Activated naive CD4-positive, alpha-beta T cell treated with anti-CD3 and anti-CD28 coated beads, Interleukin-2, amount 50 U/mL, for 24 hours (primary cell): Measurements from ENCODE around the gene BCAR3.

Source experiments
- H3K27ac Mint-ChIP-seq: one replicate; pipeline ENCODE4 v1.8.0; 2021; ENCODE audit warnings: mild to moderate bottlenecking, mixed read lengths
- H3K27me3 Mint-ChIP-seq: one replicate; pipeline ENCODE4 v1.8.0; 2021; ENCODE audit warnings: mixed read lengths
- H3K36me3 Mint-ChIP-seq: one replicate; pipeline ENCODE4 v1.8.0; 2021; ENCODE audit warnings: mixed read lengths
- H3K4me1 Mint-ChIP-seq: one replicate; pipeline ENCODE4 v1.8.0; 2021; ENCODE audit warnings: mixed read lengths
- H3K4me3 Mint-ChIP-seq: one replicate; pipeline ENCODE4 v1.8.0; 2021; ENCODE audit warnings: mild to moderate bottlenecking, mixed read lengths
- H3K9me3 Mint-ChIP-seq: one replicate; pipeline ENCODE4 v1.8.0; 2021; ENCODE audit warnings: mixed read lengths

The BCAR3 gene

DNA sequence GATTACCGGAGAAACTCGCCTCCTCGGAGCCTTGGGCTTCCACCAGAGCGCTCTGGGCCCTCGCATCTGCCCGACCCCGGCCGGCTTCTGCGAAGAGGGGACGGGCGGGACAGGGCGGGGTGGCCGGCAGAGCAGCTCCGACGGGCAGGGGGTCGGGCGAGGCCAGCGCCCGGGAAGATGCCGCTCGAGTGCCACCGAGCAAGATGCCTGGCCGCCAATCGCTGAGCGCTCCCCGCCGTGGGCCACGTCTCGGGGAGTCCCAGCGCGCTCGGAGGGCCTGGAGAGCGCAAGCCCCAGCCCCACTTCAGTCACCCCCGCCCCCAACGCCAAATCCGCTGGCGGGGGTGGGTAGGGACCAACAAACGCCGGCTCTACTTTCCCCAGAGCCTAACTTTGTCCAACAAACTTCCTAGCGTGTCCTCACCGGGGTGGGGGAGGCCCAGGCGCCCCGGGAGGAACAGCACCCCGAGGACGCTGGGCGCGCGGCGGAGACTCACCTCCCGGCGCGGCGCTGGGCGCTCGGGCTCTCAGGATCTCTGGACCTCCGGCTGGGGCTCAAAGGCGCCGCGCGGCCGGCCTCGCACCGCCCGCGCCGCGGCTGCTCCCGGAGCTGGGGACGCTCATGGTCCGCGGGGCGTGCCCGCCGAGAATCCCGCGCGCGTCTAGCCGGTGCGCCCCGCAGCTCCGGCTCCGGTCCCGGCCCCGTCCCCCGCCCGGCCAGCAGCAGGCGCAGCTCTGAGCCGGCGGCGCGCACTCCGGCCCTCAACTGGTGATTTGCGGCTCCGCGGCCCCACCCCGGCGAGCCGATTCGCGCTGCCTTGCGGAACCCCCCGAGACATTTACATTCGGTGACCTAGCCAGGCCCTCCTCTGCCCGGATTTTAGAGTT is at the start of gene BCAR3:
TSS of gene BCAR3 (minus strand) at position 737 of the 888 bp plus-strand sequence. CDS start 6,907 bp downstream, outside the sequence.
- H3K9me3 Mint-ChIP-seq, result no peaks in the 10 kb centered on the region
- no peak within 1 kb of the TSS for H3K27ac Mint-ChIP-seq
- H3K36me3 Mint-ChIP-seq, result no peaks in the 10 kb centered on the region
- peak within 1 kb of the TSS; percentile 79 for H3K4me3 Mint-ChIP-seq
- peaks cover 40% of the 10 kb centered on the region for H3K27me3 Mint-ChIP-seq
- H3K4me1 Mint-ChIP-seq, result peaks cover 11% of the 10 kb centered on the region

DNA sequence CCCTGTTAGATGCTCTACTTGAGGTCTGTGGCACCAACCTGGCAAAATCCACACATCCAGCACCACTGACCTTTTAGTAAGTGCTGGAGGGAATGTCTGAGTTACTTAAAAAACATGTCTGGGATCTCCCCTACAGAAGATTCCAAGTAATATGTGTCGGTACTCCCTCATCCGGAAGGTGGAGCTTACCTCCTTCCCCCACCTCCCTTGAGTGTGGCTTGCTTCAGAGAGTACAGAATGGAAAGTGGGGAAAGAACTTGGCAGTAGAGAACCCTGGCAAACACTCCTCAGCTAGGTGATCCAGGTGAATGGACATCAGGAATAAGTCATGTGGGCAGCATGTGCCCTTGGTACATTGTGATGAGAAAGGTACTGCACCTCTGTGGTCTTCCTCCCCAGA is 49.0 kb upstream of the BCAR3 start:
- Mint-ChIP-seq H3K9me3 (no peaks in the 10 kb centered on the region), H3K4me1 (no peaks in the 10 kb centered on the region), H3K27ac (no peak overlapping the region)

DNA sequence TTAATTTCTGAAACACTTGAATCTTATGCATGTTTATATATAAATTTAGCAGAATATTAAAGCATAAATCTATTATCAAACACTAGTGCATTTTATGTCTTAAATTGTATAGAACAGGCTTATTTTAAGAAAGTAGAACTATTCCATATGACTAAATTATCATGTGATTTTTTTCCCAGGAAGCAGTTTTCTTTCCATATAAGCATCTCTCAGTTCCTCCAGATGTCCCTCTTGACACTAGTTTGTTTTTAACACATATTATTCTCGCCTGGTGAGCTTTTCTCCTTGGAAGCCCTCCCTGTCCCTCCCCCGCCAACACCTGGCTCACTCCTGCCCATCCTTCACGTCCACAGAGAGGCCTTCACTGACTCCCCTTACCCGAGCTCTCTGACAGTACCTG is 48.3 kb upstream of the BCAR3 start:
- H3K9me3 Mint-ChIP-seq, result no peaks in the 10 kb centered on the region
- no peaks in the 10 kb centered on the region for H3K4me1 Mint-ChIP-seq
- H3K36me3 Mint-ChIP-seq, result no peaks in the 10 kb centered on the region
- H3K4me3 Mint-ChIP-seq, result no peak overlapping the region
- no peak overlapping the region for H3K27ac Mint-ChIP-seq
- no peaks in the 10 kb centered on the region for H3K27me3 Mint-ChIP-seq

More for the DNA sequence above, 49.0 kb upstream of the BCAR3 start:
- H3K4me3 Mint-ChIP-seq, result no peak overlapping the region
- H3K27me3 Mint-ChIP-seq, result no peaks in the 10 kb centered on the region
- no peaks in the 10 kb centered on the region for H3K36me3 Mint-ChIP-seq

DNA sequence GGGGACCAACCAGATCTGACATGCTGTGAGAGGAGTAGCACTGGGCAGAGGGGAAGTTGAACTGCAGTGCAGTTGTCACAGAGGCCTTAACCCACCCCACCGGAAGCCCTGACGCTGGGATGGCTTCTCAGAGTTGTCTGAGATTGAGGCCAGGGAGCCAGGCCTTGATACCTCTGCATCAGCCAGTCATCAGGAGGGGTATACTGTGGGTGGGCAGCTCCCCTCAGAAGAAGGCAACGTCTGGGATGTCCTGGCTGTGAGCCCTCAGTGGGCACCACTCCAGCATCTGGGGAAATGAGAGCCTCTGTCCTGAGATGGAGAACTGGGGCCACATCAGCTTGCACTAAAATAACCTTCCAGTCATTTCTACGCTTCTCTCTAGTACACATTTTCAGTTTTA is 47.9 kb upstream of the BCAR3 start:
- H3K27me3 Mint-ChIP-seq, result no peaks in the 10 kb centered on the region

DNA sequence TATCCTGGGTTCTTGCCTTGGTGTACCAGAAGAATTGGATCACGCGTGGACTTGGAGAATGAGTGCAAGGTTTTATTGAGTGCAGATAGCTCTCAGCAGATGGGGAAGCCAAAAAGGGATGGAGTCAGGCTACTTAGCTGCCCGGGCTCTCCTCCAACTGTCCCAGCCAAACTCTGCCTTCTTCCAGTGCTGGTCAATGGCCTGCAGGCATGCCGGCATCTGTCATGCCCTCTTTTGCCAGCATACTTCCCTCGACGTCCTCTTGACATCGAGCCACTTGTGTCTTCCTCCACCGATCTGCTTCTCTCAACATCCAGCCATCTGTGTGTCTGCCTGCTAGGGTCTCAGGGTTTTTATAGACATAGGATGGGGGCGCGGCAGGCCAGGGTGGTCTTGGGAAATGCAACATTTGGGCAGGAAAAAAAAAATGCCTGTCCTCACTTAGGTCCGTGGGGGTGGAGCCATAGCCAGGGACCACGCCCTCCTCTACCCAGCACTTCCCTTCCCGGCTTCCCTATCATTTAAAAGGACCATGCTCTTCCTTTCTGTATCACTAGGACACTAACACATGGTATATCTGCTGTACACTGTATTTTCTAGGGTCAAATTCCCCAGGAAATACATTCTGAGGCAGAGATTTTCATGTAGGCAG is 47.0 kb upstream of the BCAR3 start:
- H3K4me1 Mint-ChIP-seq, result no peaks in the 10 kb centered on the region
- H3K4me3 Mint-ChIP-seq, result no peak overlapping the region
- no peaks in the 10 kb centered on the region for H3K36me3 Mint-ChIP-seq
- no peak overlapping the region for H3K27ac Mint-ChIP-seq
- H3K9me3 Mint-ChIP-seq, result no peaks in the 10 kb centered on the region
- no peaks in the 10 kb centered on the region for H3K27me3 Mint-ChIP-seq

More for the DNA sequence above, 47.9 kb upstream of the BCAR3 start:
- no peaks in the 10 kb centered on the region for H3K4me1 Mint-ChIP-seq
- H3K36me3 Mint-ChIP-seq, result no peaks in the 10 kb centered on the region
- H3K27ac Mint-ChIP-seq, result no peak overlapping the region
- H3K9me3 Mint-ChIP-seq, result no peaks in the 10 kb centered on the region
- no peak overlapping the region for H3K4me3 Mint-ChIP-seq

DNA sequence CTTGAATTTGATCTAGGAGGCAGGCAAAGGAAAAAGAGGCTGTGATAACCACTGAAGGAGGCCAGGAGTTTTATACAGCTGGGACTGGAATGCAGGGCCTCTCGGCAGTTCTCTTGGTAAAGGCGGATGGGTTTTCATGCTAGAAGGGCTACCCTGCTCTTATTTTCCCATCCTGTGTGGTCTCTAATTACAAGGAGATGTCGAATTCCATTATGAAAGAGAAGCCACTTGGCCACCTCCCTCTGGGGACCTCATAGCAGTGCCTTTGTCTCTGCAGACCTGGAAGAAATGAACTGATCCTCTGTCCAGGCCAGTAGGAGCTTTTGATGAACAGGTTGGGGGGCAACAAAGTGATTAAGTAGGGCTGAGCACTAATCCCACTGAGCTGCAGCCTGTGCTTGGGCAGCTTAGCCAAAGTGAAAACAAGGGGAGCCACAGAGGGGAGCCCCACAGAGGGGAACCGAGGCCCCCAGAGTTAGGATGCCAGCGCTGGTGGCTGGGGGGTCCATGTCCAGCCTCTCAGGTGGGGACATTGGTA is 42.2 kb upstream of the BCAR3 start:
- Mint-ChIP-seq H3K4me1 (no peaks in the 10 kb centered on the region), H3K4me3 (no peak overlapping the region), H3K27me3 (no peaks in the 10 kb centered on the region), H3K27ac (no peak overlapping the region), H3K9me3 (no peaks in the 10 kb centered on the region), H3K36me3 (no peaks in the 10 kb centered on the region)

DNA sequence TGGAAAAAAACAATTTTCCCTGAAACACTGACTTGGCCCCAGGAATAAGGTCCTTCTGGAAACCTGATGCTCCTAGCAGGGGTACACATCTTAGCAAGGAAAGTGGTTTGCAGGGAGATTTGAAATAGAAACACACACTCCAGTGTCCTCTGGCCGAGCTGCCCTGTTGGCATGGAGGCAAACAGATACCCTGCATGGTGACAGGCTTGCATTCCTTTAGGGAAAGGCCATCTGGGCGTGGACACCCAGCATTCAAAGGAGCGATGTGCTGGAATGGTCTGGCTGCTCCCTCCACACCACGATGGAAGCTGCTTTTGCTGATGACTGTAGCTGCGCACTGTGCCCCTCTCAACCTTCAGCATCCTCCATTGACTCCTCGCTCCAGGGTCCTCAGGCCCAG is 41.5 kb upstream of the BCAR3 start:
- Mint-ChIP-seq H3K27ac (no peak overlapping the region), H3K4me3 (no peak overlapping the region), H3K9me3 (no peaks in the 10 kb centered on the region), H3K4me1 (no peaks in the 10 kb centered on the region), H3K27me3 (no peaks in the 10 kb centered on the region), H3K36me3 (no peaks in the 10 kb centered on the region)

DNA sequence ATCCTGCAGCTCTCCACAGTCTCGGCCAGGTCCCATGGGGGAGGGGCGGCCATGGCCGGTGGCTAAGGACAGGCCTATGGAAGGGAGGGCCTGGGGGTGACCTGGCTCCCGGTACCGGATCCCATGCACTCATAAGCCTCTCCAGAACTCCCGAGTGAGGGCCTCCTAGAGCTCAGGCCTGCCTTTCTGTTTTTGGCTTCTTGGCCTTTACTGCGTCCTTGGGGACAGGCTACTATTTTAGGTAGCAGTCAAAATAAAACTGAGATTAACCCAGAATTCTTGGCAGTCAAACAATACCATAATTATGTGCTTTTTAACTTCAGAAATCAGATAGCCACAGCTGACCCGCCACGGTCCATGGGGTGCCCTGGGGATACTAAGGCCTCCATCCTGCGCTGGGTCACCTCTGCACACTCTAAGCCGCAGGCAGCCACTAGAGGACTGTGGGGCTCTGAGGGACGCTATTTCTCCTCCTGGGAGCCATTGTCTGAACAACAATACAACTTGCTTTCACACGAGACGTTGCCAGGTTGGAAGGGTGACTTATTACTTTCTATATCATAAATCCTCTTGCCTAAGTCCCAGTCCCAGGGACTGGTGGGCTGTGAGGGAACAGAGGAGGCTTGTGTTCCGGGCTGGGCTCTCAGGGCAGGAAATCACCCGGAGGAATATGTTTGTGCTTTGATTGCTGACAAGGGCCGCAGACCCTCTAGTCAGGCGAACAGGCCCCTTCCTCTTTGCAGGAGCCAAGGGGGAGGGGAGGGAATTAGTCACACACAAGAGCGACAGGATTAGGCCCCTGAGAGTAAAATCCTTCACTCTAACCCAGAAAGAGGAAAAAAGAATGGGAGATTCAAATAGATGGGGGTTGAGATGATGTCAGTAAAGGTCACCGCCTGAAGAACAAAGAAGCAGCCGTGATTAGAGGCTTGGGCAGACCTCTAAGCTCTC is 40.7 kb upstream of the BCAR3 start:
- no peaks in the 10 kb centered on the region for H3K36me3 Mint-ChIP-seq
- no peaks in the 10 kb centered on the region for H3K9me3 Mint-ChIP-seq
- no peaks in the 10 kb centered on the region for H3K4me1 Mint-ChIP-seq
- no peak overlapping the region for H3K27ac Mint-ChIP-seq
- H3K4me3 Mint-ChIP-seq, result no peak overlapping the region
- H3K27me3 Mint-ChIP-seq, result no peaks in the 10 kb centered on the region

DNA sequence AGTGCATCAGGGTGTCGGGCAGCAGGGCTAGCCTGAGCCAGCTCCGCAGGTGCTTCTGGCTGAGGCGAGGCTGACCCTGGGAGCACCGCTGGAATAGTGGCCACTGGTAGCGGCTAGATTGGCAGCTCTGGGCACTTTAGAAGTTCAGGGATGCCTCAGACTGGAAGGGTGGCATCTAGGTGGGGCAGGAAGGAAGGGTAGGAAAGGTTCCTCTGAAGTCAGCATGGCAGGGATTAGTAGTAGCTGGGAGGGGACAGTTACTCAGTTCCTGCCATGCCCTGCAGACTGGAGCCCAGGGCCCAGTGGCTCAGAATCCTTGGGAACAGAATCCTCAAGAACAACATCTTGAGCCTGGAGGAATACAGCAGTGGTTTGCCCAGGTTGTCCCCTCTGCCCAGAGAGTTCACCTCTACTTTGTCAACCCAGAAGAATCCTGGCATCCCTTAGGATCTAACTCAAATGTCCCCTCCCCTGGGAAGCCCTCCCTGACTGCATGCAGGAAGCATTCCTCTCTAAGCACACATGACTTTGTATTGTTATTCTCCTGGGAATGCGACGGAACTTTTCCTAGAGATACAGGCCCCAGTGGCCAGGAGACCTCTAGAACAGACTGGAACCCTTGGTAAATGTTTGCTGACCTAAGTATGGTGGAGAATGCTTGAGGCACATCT is 39.5 kb upstream of the BCAR3 start:
- no peak overlapping the region for H3K4me3 Mint-ChIP-seq
- no peak overlapping the region for H3K27ac Mint-ChIP-seq
- no peaks in the 10 kb centered on the region for H3K9me3 Mint-ChIP-seq
- peaks cover 2% of the 10 kb centered on the region for H3K36me3 Mint-ChIP-seq
- H3K27me3 Mint-ChIP-seq, result no peaks in the 10 kb centered on the region
- no peaks in the 10 kb centered on the region for H3K4me1 Mint-ChIP-seq

DNA sequence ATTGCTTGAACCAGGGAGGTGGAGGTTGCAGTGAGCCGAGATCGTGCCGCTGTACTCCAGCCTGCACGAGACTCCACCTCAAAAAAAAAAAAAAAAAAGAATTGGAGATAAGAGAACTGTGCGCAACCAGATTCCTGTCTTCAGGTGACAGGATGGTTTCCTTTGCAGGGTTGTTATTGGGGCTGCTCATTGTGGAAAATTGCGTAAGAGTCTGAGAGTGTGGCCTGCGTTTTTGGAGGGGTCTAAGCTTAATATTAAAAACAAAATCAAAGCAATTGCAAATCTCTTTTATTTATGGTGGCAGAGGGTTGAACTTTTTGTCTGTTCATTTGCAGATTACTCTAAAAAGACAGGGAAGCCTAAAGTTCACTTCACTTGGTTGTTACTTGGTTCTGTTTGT is 36.0 kb upstream of the BCAR3 start:
- Mint-ChIP-seq H3K4me1 (peaks cover 4% of the 10 kb centered on the region), H3K36me3 (peaks cover 2% of the 10 kb centered on the region), H3K4me3 (no peak overlapping the region), H3K9me3 (no peaks in the 10 kb centered on the region), H3K27me3 (no peaks in the 10 kb centered on the region), H3K27ac (no peak overlapping the region)

DNA sequence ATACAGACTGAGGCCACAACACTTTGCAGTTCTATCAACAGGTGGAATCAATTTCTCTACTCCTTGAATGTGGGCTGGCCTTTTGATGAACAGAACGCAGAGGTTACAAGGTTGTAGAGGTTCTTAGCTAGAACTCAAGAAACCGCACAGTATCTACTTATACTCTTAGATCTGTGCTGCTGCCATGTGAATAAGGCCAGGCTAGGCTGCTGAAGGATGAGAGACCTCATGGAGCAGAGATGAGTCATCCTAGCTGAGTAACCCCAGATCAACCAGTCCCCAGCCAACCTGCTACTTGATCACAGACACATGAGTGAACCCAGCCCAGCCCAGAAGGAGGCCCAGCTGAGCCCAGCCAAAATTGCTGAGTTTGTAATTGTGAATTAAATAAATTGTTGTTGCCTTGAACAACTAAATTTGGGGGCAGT is 35.3 kb upstream of the BCAR3 start:
- peaks cover 2% of the 10 kb centered on the region for H3K36me3 Mint-ChIP-seq
- no peaks in the 10 kb centered on the region for H3K27me3 Mint-ChIP-seq
- H3K27ac Mint-ChIP-seq, result no peak overlapping the region
- no peaks in the 10 kb centered on the region for H3K9me3 Mint-ChIP-seq
- no peak overlapping the region for H3K4me3 Mint-ChIP-seq
- H3K4me1 Mint-ChIP-seq, result peaks cover 8% of the 10 kb centered on the region

DNA sequence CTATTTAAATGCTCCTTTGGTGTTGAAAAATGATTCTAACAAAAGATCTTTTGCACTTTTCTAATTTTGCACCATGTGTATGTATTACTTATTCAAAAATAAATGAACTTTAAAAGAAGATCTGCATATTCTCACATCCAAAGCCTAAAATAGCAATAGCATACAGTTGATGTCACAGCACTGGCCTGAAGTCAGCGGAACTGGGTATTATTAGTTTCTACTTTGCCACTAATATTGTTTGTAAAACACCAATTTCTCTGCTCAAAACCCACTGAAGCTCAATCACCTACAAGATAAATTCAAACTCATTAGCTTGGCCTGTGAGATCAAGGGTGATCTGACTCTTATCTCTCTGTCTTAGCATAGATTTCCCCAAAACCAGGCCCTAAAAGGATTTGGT is 34.5 kb upstream of the BCAR3 start:
- no peaks in the 10 kb centered on the region for H3K27me3 Mint-ChIP-seq
- H3K27ac Mint-ChIP-seq, result no peak overlapping the region
- no peaks in the 10 kb centered on the region for H3K9me3 Mint-ChIP-seq
- H3K4me1 Mint-ChIP-seq, result peaks cover 8% of the 10 kb centered on the region
- peaks cover 2% of the 10 kb centered on the region for H3K36me3 Mint-ChIP-seq
- H3K4me3 Mint-ChIP-seq, result no peak overlapping the region

DNA sequence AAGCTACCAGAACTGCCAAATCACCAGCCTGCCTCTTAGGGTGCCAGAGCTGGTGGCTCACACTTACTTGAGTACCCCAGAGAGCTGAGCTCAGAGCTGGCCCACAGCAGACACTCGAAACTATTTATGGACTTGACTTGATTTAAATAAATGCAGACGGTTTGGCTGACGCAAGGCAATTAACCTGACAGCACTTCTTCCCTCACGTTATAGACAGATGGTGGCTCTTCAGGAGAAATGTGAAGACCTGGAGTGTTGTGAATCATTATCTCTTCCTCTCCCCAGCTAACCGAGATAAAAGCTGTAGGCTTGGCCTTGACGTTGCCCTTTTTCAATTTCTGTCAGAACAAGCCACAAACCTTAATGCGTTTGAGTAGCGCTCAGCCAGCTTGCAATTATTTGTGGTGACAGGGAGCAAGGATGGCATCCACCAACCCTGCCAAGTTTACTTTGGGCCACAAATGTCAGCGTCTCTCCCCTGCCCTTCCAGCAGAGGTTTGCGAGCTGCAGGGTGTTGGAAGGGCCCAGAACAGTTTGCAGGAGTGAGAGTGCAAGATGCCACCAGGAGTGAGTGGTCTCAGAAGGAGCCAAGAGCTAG is 34.0 kb upstream of the BCAR3 start:
- Mint-ChIP-seq H3K27me3 (no peaks in the 10 kb centered on the region), H3K27ac (no peak overlapping the region), H3K4me1 (peaks cover 8% of the 10 kb centered on the region), H3K9me3 (no peaks in the 10 kb centered on the region), H3K4me3 (no peak overlapping the region), H3K36me3 (peaks cover 2% of the 10 kb centered on the region)

DNA sequence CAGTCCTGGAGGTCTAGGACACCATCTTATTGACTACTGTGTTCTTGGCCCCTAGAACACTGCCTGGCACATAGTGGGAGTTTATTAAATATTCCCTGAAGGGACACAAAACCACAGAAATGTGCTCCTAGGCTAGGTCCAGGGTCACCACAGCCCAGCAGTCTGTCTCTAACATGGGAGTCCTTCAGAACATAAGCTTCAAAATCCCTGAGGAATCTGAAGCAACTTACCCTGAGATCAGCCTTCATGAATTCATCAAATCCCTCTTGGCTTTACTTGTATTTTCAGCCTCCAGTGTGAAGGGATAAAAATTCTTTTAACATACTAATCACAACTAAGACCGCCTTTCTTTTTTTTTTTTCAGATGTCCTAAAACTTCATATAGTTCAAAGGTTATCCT is 32.7 kb upstream of the BCAR3 start:
- Mint-ChIP-seq H3K4me1 (peaks cover 10% of the 10 kb centered on the region), H3K27me3 (no peaks in the 10 kb centered on the region), H3K4me3 (no peak overlapping the region), H3K27ac (no peak overlapping the region), H3K9me3 (no peaks in the 10 kb centered on the region), H3K36me3 (peaks cover 2% of the 10 kb centered on the region)
